ENCODE results near the gene ZBTB37. TPM values are rescaled to one million over a fixed set of nuclear protein-coding genes. Genes with fewer than 3 reads are reported as not detected.
"Not testable (repeated sequence)": the region's sequence is repeated elsewhere in the genome, so short reads cannot be mapped to it uniquely, and the experiment has no call there.

Gene ZBTB37
- total RNA-seq, 1 experiment from 2014 or later, result 8.0 TPM

DNA sequence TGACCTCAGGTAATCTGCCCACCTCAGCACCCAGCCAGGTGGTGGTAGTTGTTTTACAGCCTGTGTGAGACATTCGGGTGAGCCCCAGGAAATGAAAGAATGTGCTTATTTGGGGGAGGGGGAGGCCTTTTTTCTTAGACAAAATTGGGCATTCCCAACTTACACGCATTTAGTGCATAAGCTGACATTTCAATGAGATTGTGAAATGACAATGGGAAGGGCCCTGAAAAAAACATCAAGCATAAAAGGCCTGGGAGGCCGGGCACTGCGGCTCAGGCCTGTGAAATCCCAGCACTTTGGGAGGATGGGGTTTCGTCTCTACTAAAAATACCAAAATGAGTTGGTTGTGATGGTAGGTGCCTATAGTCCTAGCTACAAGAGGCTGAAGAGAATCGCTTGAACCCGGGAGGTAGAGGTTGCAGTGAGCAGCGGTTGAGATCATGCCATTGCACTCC, 5.4 kb upstream of the ZBTB37 start:
- DNase-seq (ENCODE audit: low read depth, low spot score), result peak; percentile 36
- in situ Hi-C loops (cut with HindIII; ENCODE audit: low pct_unique_long_range_greater_than_20kb, low sequenced_read_pairs), result no loop called here

- no peak for DNase-seq (ENCODE audit: low read depth, low spot score)
- in situ Hi-C loops (cut with HindIII; ENCODE audit: low pct_unique_long_range_greater_than_20kb, low sequenced_read_pairs), result no loop called here
Measured at GRCh38 chr1:173863224-173864161, 4.7 kb upstream of the ZBTB37 start.

GRCh38 chr1:173864179-173864867, 3.9 kb upstream of the ZBTB37 start:
- in situ Hi-C loops (cut with HindIII; ENCODE audit: low pct_unique_long_range_greater_than_20kb, low sequenced_read_pairs), result no loop called here

GRCh38 chr1:173865468-173866164, 2.6 kb upstream of the ZBTB37 start:
- DNase-seq (ENCODE audit: low read depth, low spot score), result no peak
- in situ Hi-C loops (cut with HindIII; ENCODE audit: low pct_unique_long_range_greater_than_20kb, low sequenced_read_pairs), result no loop called here

More at GRCh38 chr1:173864179-173864867, 3.9 kb upstream of the ZBTB37 start:
- no peak for DNase-seq (ENCODE audit: low read depth, low spot score)

DNA sequence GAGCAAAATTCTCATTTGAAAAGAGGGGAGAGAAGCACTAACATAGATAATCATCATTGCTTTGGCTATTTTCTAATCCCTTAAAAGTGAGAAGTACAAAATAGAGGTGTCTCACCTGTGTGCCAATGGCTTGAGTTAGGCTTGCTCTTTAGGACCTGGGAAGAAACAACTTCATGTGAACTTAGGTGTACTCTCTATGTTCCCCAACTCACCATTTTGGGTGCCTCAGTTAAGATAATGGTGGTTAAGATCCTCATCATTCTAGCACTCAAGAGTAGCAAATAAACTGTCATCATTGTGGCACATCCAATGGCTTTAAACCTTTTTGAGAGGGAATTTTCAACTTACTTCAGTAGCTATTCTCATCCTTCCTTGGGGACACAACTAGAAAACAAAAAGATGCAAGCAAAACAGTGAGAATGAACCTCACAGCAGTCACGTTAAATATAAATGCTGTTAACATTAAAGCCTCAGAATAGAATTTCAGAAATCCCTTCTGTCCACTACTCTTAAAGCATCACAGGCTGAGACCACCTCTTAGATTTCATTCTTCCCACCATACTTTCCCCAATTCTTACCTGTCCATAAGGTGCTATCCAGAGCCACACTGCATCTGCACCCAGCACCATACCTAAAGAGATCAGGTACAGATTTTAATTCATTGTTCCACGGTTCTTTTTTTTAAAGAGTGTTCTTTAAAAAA, 1.6 kb upstream of the ZBTB37 start:
- in situ Hi-C loops (cut with HindIII; ENCODE audit: low pct_unique_long_range_greater_than_20kb, low sequenced_read_pairs), result no loop called here
- DNase-seq (ENCODE audit: low read depth, low spot score), result no peak

GRCh38 chr1:173867141-173867752, 933 bp upstream of the ZBTB37 start:
- in situ Hi-C loops (cut with HindIII; ENCODE audit: low pct_unique_long_range_greater_than_20kb, low sequenced_read_pairs), result no loop called here
- no peak for DNase-seq (ENCODE audit: low read depth, low spot score)

- DNase-seq (ENCODE audit: low read depth, low spot score), result peak; percentile 100
- in situ Hi-C loops (cut with HindIII; ENCODE audit: low pct_unique_long_range_greater_than_20kb, low sequenced_read_pairs), result no loop called here
Measured at GRCh38 chr1:173867753-173868265, 371 bp upstream of the ZBTB37 start, which contains the start of gene GAS5. Gene GAS5, minus strand, starts transcription at chr1:173867989.

GRCh38 chr1:173869021-173869359, 810 bp downstream of the ZBTB37 start:
- no peak for DNase-seq (ENCODE audit: low read depth, low spot score)
- in situ Hi-C loops (cut with HindIII; ENCODE audit: low pct_unique_long_range_greater_than_20kb, low sequenced_read_pairs), result no loop called here

- peak; percentile 81 for DNase-seq (ENCODE audit: low read depth, low spot score)
- in situ Hi-C loops (cut with HindIII; ENCODE audit: low pct_unique_long_range_greater_than_20kb, low sequenced_read_pairs), result no loop called here
Measured at GRCh38 chr1:173870252-173871075, 2.3 kb downstream of the ZBTB37 start.

- DNase-seq (ENCODE audit: low read depth, low spot score), result no peak
- in situ Hi-C loops (cut with HindIII; ENCODE audit: low pct_unique_long_range_greater_than_20kb, low sequenced_read_pairs), result no loop called here
Measured at GRCh38 chr1:173871091-173871490, 2.9 kb downstream of the ZBTB37 start.

- DNase-seq (ENCODE audit: low read depth, low spot score), result no peak
- in situ Hi-C loops (cut with HindIII; ENCODE audit: low pct_unique_long_range_greater_than_20kb, low sequenced_read_pairs), result no loop called here
Measured at GRCh38 chr1:173871500-173871899, 3.3 kb downstream of the ZBTB37 start.

- no peak for DNase-seq (ENCODE audit: low read depth, low spot score)
- in situ Hi-C loops (cut with HindIII; ENCODE audit: low pct_unique_long_range_greater_than_20kb, low sequenced_read_pairs), result no loop called here
Measured at GRCh38 chr1:173876732-173877131, 8.6 kb downstream of the ZBTB37 start.

GRCh38 chr1:173878251-173878650, 10.1 kb downstream of the ZBTB37 start:
- no peak for DNase-seq (ENCODE audit: low read depth, low spot score)
- in situ Hi-C loops (cut with HindIII; ENCODE audit: low pct_unique_long_range_greater_than_20kb, low sequenced_read_pairs), result no loop called here

- in situ Hi-C loops (cut with HindIII; ENCODE audit: low pct_unique_long_range_greater_than_20kb, low sequenced_read_pairs); DNase-seq (ENCODE audit: low read depth, low spot score): not testable (repeated sequence)
Measured at GRCh38 chr1:173881117-173881516, 12.9 kb downstream of the ZBTB37 start.

- no peak for DNase-seq (ENCODE audit: low read depth, low spot score)
- in situ Hi-C loops (cut with HindIII; ENCODE audit: low pct_unique_long_range_greater_than_20kb, low sequenced_read_pairs), result no loop called here
Measured at GRCh38 chr1:173884701-173885100, 16.5 kb downstream of the ZBTB37 start.

Data from SK-MEL-5 (cell line).